Kidney (tissue), 22 donors: ENCODE results near the gene GPC1. TPM values are rescaled to one million over a fixed set of nuclear protein-coding genes. Genes with fewer than 3 reads are reported as not detected.
"Not testable (repeated sequence)": the region's sequence is repeated elsewhere in the genome, so short reads cannot be mapped to it uniquely, and the experiment has no call there.

Experiments used
- DNase-seq, 5 donors: peaks; one replicate each; pipeline ENCODE4 v3.0.0-alpha.2; 2013 to 2020
- FAIRE-seq: peaks from 2 replicates; lab custom pipeline; 2012; peaks lifted over from hg19 to GRCh38; lab: Jason Lieb, UNC
- H3K27ac ChIP-seq, 2 donors: one replicate each; pipeline ENCODE4 v1.7.0; 2013; ENCODE audit warnings: low read depth in 2 of 2, low read length in 2 of 2, inconsistent platforms in 1 of 2
- H3K27me3 ChIP-seq: one replicate; pipeline ENCODE4 v1.7.1; 2013; ENCODE audit warnings: low read length, inconsistent platforms; ENCODE audit not compliant: control insufficient read depth, insufficient read depth
- H3K36me3 ChIP-seq, 3 donors: one replicate each; pipeline versions ENCODE4 v1.7.0 to v1.7.1; 2013; ENCODE audit warnings: low read length in 3 of 3, control low read depth in 1 of 3, inconsistent platforms in 1 of 3; ENCODE audit not compliant: insufficient read depth in 3 of 3, control insufficient read depth in 2 of 3
- H3K4me1 ChIP-seq, 3 donors: one replicate each; pipeline versions ENCODE4 v1.7.0 to v1.7.1; 2013; ENCODE audit warnings: low read length in 3 of 3, inconsistent platforms in 1 of 3, low read depth in 1 of 3; ENCODE audit not compliant: control insufficient read depth in 2 of 3, insufficient read depth in 2 of 3
- H3K4me3 ChIP-seq, 3 donors: one replicate each; pipeline versions ENCODE4 v1.7.0 to v1.8.1; 2013; ENCODE audit warnings: low read length in 3 of 3, control low read depth in 1 of 3, inconsistent platforms in 1 of 3
- H3K9ac ChIP-seq, 3 donors: one replicate each; pipeline versions ENCODE4 v1.7.0 to v1.7.1; 2013; ENCODE audit warnings: low read length in 3 of 3, control low read depth in 1 of 3, inconsistent platforms in 1 of 3
- H3K9me3 ChIP-seq, 3 donors: one replicate each; pipeline versions ENCODE4 v1.7.0 to v1.7.1; 2013; ENCODE audit warnings: low read length in 3 of 3, control low read depth in 1 of 3, inconsistent platforms in 1 of 3; ENCODE audit not compliant: control insufficient read depth in 2 of 3, insufficient read depth in 1 of 3
- intact Hi-C: fragments of 100-400 bp; cut with DNase I; formaldehyde crosslinking; loops from one replicate; pipeline ENCODE4 v1.11.1; 2022
- long read RNA-seq, 10 donors: library from polyadenylated mRNA in 1 of 10; unstranded in 1 of 10; transcript quantifications; one replicate each; pipeline ENCODE4 v2.0.0 and lab custom pipeline, GENCODE V29; 2021 to 2026
- polyA plus RNA-seq: library from polyadenylated mRNA; stranded (reverse); fragments of 350-450 nt; fragmentation: Illumina TruSeq; extraction: RNeasy Lipid Tissue Mini Kit (QIAGEN cat#74804); gene quantifications from one replicate; pipeline ENCODE4 v1.2.3, GENCODE V29; 2014; ENCODE audit warnings: low read depth, low replicate concordance; ENCODE audit not compliant: insufficient read depth
- total RNA-seq: library from RNA; stranded (reverse); fragmentation: NEBNext Ultra II Directional; extraction: Animal tissue kit (Norgen Biotek cat#: 25700); gene quantifications from one replicate; pipeline ENCODE4 v1.2.1, GENCODE V29; 2021
- TF ChIP-seq, protein P1 (sequence below): IDR thresholded peaks from 3 replicates; pipeline ENCODE4 v1.5.1; 2012; ENCODE audit warnings: mild to moderate bottlenecking, moderate library complexity, borderline replicate concordance; ENCODE audit not compliant: insufficient read depth; ENCODE audit errors: extremely low read depth
- donor health status: control.
- donor health status: control.
- donor health status: control.
- donor health status: control.
- donor health status: control.
- donor health status: DM: yes; HTN: yes; CAD: no.
- donor health status: Normal renal cell carcinoma (clear cell type).

The GPC1 gene, protein sequence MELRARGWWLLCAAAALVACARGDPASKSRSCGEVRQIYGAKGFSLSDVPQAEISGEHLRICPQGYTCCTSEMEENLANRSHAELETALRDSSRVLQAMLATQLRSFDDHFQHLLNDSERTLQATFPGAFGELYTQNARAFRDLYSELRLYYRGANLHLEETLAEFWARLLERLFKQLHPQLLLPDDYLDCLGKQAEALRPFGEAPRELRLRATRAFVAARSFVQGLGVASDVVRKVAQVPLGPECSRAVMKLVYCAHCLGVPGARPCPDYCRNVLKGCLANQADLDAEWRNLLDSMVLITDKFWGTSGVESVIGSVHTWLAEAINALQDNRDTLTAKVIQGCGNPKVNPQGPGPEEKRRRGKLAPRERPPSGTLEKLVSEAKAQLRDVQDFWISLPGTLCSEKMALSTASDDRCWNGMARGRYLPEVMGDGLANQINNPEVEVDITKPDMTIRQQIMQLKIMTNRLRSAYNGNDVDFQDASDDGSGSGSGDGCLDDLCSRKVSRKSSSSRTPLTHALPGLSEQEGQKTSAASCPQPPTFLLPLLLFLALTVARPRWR
- total RNA-seq (124 TPM), polyA plus RNA-seq (18.4 TPM)
- long read RNA-seq, donor 1, transcript GPC1-201 (9 exons, 3,713 nt) = major isoform, 11 of 31 reads
- long read RNA-seq, donor 1, partial matches to known transcripts = 19 of 31 reads
- long read RNA-seq, donor 1, other reads (novel, unspliced or antisense) = 0 of 31 reads
- long read RNA-seq, donor 2, partial matches to known transcripts = 7 of 11 reads
- long read RNA-seq, donor 2, other reads (novel, unspliced or antisense) = 0 of 11 reads
- long read RNA-seq, donor 3, partial matches to known transcripts = 0 of 2 reads
- long read RNA-seq, donor 3, other reads (novel, unspliced or antisense) = 0 of 2 reads
- long read RNA-seq, donor 4, transcript GPC1-201 (9 exons, 3,713 nt) = major isoform, 6 of 12 reads
- long read RNA-seq, donor 4, partial matches to known transcripts = 6 of 12 reads
- long read RNA-seq, donor 4, other reads (novel, unspliced or antisense) = 0 of 12 reads
- long read RNA-seq, donor 5 = 0 reads
- long read RNA-seq, donor 6, transcript GPC1-201 (9 exons, 3,713 nt) = major isoform, 7 of 9 reads
- long read RNA-seq, donor 6, partial matches to known transcripts = 0 of 9 reads
- long read RNA-seq, donor 6, other reads (novel, unspliced or antisense) = 0 of 9 reads
- long read RNA-seq, donor 7, transcript GPC1-201 (9 exons, 3,713 nt) = major isoform, 83 of 180 reads
- long read RNA-seq, donor 7, partial matches to known transcripts = 90 of 180 reads
- long read RNA-seq, donor 7, other reads (novel, unspliced or antisense) = 7 of 180 reads
- long read RNA-seq, donor 8, transcript GPC1-201 (9 exons, 3,713 nt) = major isoform, 5 of 5 reads
- long read RNA-seq, donor 8, partial matches to known transcripts = 0 of 5 reads
- long read RNA-seq, donor 8, other reads (novel, unspliced or antisense) = 0 of 5 reads
- long read RNA-seq, donor 9, partial matches to known transcripts = 0 of 1 reads
- long read RNA-seq, donor 9, other reads (novel, unspliced or antisense) = 0 of 1 reads
- long read RNA-seq, donor 10, partial matches to known transcripts = 0 of 2 reads
- long read RNA-seq, donor 10, other reads (novel, unspliced or antisense) = 0 of 2 reads

DNA sequence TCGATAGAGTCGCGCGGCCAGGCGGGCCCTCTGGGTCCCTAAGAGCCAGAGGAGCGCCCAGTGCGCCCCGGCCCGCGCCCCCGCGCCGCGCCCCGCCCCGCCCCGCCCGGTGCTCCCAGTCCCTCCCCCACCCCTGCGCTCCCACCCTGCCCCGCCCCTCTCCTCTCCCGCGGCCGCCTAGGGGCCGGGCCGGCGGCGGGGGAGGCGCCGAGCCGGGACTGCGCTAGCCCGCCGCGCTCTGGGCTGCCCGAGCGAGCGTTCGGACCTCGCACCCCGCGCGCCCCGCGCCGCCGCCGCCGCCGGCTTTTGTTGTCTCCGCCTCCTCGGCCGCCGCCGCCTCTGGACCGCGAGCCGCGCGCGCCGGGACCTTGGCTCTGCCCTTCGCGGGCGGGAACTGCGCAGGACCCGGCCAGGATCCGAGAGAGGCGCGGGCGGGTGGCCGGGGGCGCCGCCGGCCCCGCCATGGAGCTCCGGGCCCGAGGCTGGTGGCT, at the start of gene GPC1:
GPC1 (plus strand) TSS at position 207 of the 491 bp plus-strand sequence; CDS start at position 463, 256 bp downstream.
- Histone ChIP-seq H3K27me3 (no peaks in the 10 kb centered on the region), H3K36me3 (no peaks in the 10 kb centered on the region), H3K9me3 (no peaks in the 10 kb centered on the region), H3K4me3 (peak within 1 kb of the TSS in 2 of 3 donors; percentile 14 to 58), H3K9ac (no peak within 1 kb of the TSS), H3K27ac (peak within 1 kb of the TSS in 1 of 2 donors; percentile 43), H3K4me1 (peaks cover 0 to 9% (median 3%) of the 10 kb centered on the region in 3 donors)
- TF ChIP-seq, protein P1, sequence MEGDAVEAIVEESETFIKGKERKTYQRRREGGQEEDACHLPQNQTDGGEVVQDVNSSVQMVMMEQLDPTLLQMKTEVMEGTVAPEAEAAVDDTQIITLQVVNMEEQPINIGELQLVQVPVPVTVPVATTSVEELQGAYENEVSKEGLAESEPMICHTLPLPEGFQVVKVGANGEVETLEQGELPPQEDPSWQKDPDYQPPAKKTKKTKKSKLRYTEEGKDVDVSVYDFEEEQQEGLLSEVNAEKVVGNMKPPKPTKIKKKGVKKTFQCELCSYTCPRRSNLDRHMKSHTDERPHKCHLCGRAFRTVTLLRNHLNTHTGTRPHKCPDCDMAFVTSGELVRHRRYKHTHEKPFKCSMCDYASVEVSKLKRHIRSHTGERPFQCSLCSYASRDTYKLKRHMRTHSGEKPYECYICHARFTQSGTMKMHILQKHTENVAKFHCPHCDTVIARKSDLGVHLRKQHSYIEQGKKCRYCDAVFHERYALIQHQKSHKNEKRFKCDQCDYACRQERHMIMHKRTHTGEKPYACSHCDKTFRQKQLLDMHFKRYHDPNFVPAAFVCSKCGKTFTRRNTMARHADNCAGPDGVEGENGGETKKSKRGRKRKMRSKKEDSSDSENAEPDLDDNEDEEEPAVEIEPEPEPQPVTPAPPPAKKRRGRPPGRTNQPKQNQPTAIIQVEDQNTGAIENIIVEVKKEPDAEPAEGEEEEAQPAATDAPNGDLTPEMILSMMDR = no peak
- DNase-seq (peak in 4 of 5 donors; percentile 77 to 92 (median 87)), FAIRE-seq (no peak)
- intact Hi-C loops = loop anchor here (5.0 kb wide), 1 partner anchor 203 kb away; no protein-coding TSS in a partner anchor

GRCh38 chr2:240386326-240386725, 49.1 kb upstream of the GPC1 start:
- no peak for FAIRE-seq
- H3K9me3 ChIP-seq = no peaks in the 10 kb centered on the region

DNA sequence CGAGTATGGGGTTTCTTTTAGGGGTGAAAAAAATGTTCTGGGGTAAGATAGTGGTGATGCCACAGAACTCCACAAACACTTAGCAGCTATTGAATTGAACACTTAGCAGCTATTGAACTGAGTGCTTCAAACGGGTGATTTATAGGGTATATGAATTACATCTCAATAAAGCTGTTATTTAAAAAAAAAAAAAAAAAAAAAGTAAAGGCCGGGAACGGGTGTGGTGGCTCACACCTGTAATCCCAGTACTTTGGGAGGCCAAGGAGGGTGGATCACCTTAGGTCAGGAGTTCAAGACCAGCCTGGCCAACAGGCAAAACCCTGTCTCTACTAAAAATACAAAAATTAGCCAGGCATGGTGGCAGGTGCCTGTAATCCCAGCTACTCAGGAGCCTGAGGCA, 48.7 kb upstream of the GPC1 start:
- H3K4me3 ChIP-seq, H3K36me3 ChIP-seq, FAIRE-seq, DNase-seq, H3K4me1 ChIP-seq, H3K27me3 ChIP-seq, H3K9me3 ChIP-seq, H3K27ac ChIP-seq, H3K9ac ChIP-seq, intact Hi-C loops: not testable (repeated sequence)

More at GRCh38 chr2:240386326-240386725, 49.1 kb upstream of the GPC1 start:
- peak in 2 of 5 donors; percentile 25 to 41 for DNase-seq
- H3K4me1 ChIP-seq = no peaks in the 10 kb centered on the region
- TF ChIP-seq, protein P1 = no peak
- no peak overlapping the region for H3K4me3 ChIP-seq
- H3K9ac ChIP-seq = no peak overlapping the region
- no peaks in the 10 kb centered on the region for H3K36me3 ChIP-seq
- intact Hi-C loops = no loop called here
- no peaks in the 10 kb centered on the region for H3K27me3 ChIP-seq
- no peak overlapping the region for H3K27ac ChIP-seq
